Ovary (tissue), 3 donors: ENCODE data around the gene MCUB.

Experiments
- CTCF ChIP-seq, 3 donors: fragments of 450-650 bp in 2 of 3; fragments of 200-600 bp in 1 of 3; IDR thresholded peaks; one replicate each; pipeline versions ENCODE4 v1.5.1 to v1.8.0; 2016 to 2022; ENCODE audit warnings: antibody characterized with exemption in 3 of 3, mild to moderate bottlenecking in 1 of 3
- EP300 ChIP-seq: sonication (generic); formaldehyde crosslinking; IDR thresholded peaks from one replicate; pipeline ENCODE4 v1.6.1; 2017; ENCODE audit warnings: antibody characterized with exemption
- POLR2A ChIP-seq: fragments of 450-650 bp; IDR thresholded peaks from one replicate; pipeline ENCODE4 v1.6.1; 2017; ENCODE audit warnings: antibody characterized with exemption, mild to moderate bottlenecking, moderate library complexity
- donor health status: DM: no; HTN: no; CAD: no.

DNA sequence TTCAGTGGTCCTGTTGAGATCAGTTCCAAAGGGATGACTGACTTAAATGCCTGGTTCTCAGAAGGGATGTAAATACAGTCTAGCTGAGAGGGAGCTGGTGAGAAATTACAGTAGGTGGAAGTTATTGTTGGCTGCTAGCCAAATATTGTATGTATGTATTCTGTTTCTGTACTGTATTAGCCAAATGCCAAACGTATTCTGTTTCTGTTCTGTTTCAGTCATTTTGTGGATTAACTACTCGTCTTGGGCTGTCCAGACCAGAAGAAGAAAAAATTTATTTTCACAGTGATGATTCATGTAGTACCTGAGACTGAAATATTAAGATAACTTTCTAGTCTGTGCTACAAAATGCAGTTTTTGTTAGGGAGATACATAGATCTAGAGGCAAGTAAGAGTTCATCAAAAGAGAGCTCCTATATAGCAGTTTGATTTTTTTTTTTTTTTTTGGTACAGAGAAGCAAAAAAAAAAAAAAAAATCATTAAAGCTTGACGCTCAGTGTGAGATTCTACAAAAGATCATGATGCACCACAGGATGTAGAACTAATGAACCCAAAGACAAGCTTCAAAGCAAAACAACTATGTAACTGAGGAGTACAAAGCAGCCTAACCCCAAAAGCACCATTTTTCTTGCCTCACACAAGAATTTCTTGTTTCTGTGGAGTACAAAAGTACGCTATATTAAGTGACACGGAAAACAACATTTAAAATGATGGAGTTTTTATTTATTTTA, 88.4 kb downstream of the MCUB start:
- no peak for TF ChIP-seq POLR2A
- no peak for TF ChIP-seq CTCF (IDR thresholded peaks at IDR 0.05)
- no peak for TF ChIP-seq EP300
